Uterus (tissue), 4 donors: ENCODE measurements around the gene GSAP. TPM values are rescaled to one million over a fixed set of nuclear protein-coding genes. Genes with fewer than 3 reads are reported as not detected.

Experiments used
- DNase-seq, 2 donors: peaks; one replicate each; pipeline ENCODE4 v3.0.0-alpha.2; 2019 to 2020
- H3K27ac ChIP-seq, 2 donors: fragments of 200-600 bp; sonication (generic); 1 replicate in 1 of 2; 2 replicates in 1 of 2; pipeline ENCODE4 v1.5.1; 2016 to 2018
- H3K27me3 ChIP-seq, 2 donors: fragments of 200-600 bp; sonication (generic); one replicate each; pipeline ENCODE4 v1.5.1; 2018 to 2019; ENCODE audit warnings: control low read depth in 1 of 2
- H3K36me3 ChIP-seq, 2 donors: fragments of 200-600 bp; sonication (generic); one replicate each; pipeline ENCODE4 v1.5.1; 2019; ENCODE audit warnings: control low read depth in 1 of 2
- H3K4me1 ChIP-seq, 2 donors: fragments of 200-600 bp; sonication (generic); one replicate each; pipeline ENCODE4 v1.5.1; 2018 to 2019; ENCODE audit warnings: control low read depth in 1 of 2
- H3K4me3 ChIP-seq, 2 donors: fragments of 200-600 bp; sonication (generic); 1 replicate in 1 of 2; 2 replicates in 1 of 2; pipeline ENCODE4 v1.5.1; 2018 to 2019; ENCODE audit warnings: mild to moderate bottlenecking in 1 of 2
- H3K9me3 ChIP-seq, 2 donors: fragments of 200-600 bp; sonication (generic); one replicate each; pipeline ENCODE4 v1.5.1; 2019; ENCODE audit warnings: control low read depth in 1 of 2
- CTCF ChIP-seq, 4 experiments: fragments of 200-600 bp in 2 of 4; fragments of 450-650 bp in 2 of 4; sonication (generic) in 2 of 4; IDR thresholded peaks; one replicate each; pipeline ENCODE4 v1.5.1; 2016 to 2019; ENCODE audit warnings: antibody characterized with exemption in 4 of 4, mild to moderate bottlenecking in 2 of 4, moderate library complexity in 1 of 4
- POLR2A ChIP-seq, 2 donors: fragments of 450-650 bp; IDR thresholded peaks; one replicate each; pipeline ENCODE4 v1.6.1; 2016; ENCODE audit warnings: antibody characterized with exemption in 2 of 2, mild to moderate bottlenecking in 1 of 2, moderate library complexity in 1 of 2
- intact Hi-C: fragments of 100-400 bp; cut with DNase I; formaldehyde crosslinking; loops from one replicate; pipeline ENCODE4 v1.15.1; 2023; ENCODE audit warnings: low total_unique reads
- total RNA-seq, 4 donors: library from RNA; depleted of rRNA in 3 of 4; stranded (reverse); fragments of >200 nt in 3 of 4; gene quantifications; one replicate each; pipeline versions ENCODE4 v1.1.0 to v1.2.4, GENCODE V29; 2014 to 2023
- donor health status: DM: yes; HTN: yes; CAD: no.

The GSAP gene
- total RNA-seq, 4 donors from 2014 or later = 3.6 to 24.1 (median 13.1) TPM

GRCh38 chr7:77461246-77461645, 45.1 kb upstream of the GSAP start:
- no peaks in the 10 kb centered on the region for H3K27me3 ChIP-seq
- no peak for DNase-seq
- no peaks in the 10 kb centered on the region for H3K36me3 ChIP-seq
- intact Hi-C loops = no loop called here
- no peak overlapping the region for H3K4me3 ChIP-seq
- no peaks in the 10 kb centered on the region for H3K4me1 ChIP-seq
- H3K27ac ChIP-seq = no peak overlapping the region
- H3K9me3 ChIP-seq = no peaks in the 10 kb centered on the region
- TF ChIP-seq POLR2A (IDR thresholded peaks at IDR 0.05) = no peak
- no peak for TF ChIP-seq CTCF (IDR thresholded peaks at IDR 0.05)

- Histone ChIP-seq H3K27me3 (no peaks in the 10 kb centered on the region), H3K4me3 (no peak overlapping the region), H3K36me3 (no peaks in the 10 kb centered on the region), H3K4me1 (no peaks in the 10 kb centered on the region), H3K9me3 (no peaks in the 10 kb centered on the region), H3K27ac (no peak overlapping the region)
- intact Hi-C loops = no loop called here
- no peak for DNase-seq
- TF ChIP-seq POLR2A (IDR thresholded peaks at IDR 0.05) (no peak), CTCF (IDR thresholded peaks at IDR 0.05) (no peak)
Observed at GRCh38 chr7:77460057-77460486, 43.9 kb upstream of the GSAP start.

- no peak for TF ChIP-seq CTCF (IDR thresholded peaks at IDR 0.05)
- TF ChIP-seq POLR2A (IDR thresholded peaks at IDR 0.05) = no peak
- intact Hi-C loops = no loop called here
Observed at GRCh38 chr7:77459311-77459726, 43.2 kb upstream of the GSAP start.

GRCh38 chr7:77458786-77459185, 42.6 kb upstream of the GSAP start:
- DNase-seq = no peak
- no peaks in the 10 kb centered on the region for H3K36me3 ChIP-seq
- no peak overlapping the region for H3K4me3 ChIP-seq
- no peak overlapping the region for H3K27ac ChIP-seq
- H3K4me1 ChIP-seq = no peaks in the 10 kb centered on the region
- intact Hi-C loops = no loop called here
- TF ChIP-seq CTCF (IDR thresholded peaks at IDR 0.05) (no peak), POLR2A (IDR thresholded peaks at IDR 0.05) (no peak)
- H3K9me3 ChIP-seq = no peaks in the 10 kb centered on the region
- no peaks in the 10 kb centered on the region for H3K27me3 ChIP-seq

More at GRCh38 chr7:77459311-77459726, 43.2 kb upstream of the GSAP start:
- no peak for DNase-seq
- H3K4me1 ChIP-seq = no peaks in the 10 kb centered on the region
- H3K27ac ChIP-seq = no peak overlapping the region
- H3K36me3 ChIP-seq = no peaks in the 10 kb centered on the region
- H3K9me3 ChIP-seq = no peaks in the 10 kb centered on the region
- H3K27me3 ChIP-seq = no peaks in the 10 kb centered on the region
- no peak overlapping the region for H3K4me3 ChIP-seq

GRCh38 chr7:77457779-77458178, 41.6 kb upstream of the GSAP start:
- intact Hi-C loops = no loop called here

More at GRCh38 chr7:77457779-77458178, 41.6 kb upstream of the GSAP start:
- Histone ChIP-seq H3K27ac (no peak overlapping the region), H3K27me3 (no peaks in the 10 kb centered on the region), H3K9me3 (no peaks in the 10 kb centered on the region), H3K4me3 (no peak overlapping the region), H3K36me3 (no peaks in the 10 kb centered on the region), H3K4me1 (no peaks in the 10 kb centered on the region)
- DNase-seq = no peak
- TF ChIP-seq CTCF (IDR thresholded peaks at IDR 0.05) (no peak), POLR2A (IDR thresholded peaks at IDR 0.05) (no peak)
